Motor neuron (in vitro differentiated cells): ENCODE measurements around the gene OR52J3. TPM values are rescaled to one million over a fixed set of nuclear protein-coding genes. Genes with fewer than 3 reads are reported as not detected.
"Not testable (repeated sequence)": the region's sequence is repeated elsewhere in the genome, so short reads cannot be mapped to it uniquely, and the experiment has no call there.

Experiments
- ATAC-seq, 8 experiments: fragments of 200-7000 bp; cut with Tn5 transposase; replicated peaks in 6 of 8; 2 replicates each; pipeline ENCODE4 v1.8.0; 2021; ENCODE audit warnings: mild to moderate bottlenecking in 8 of 8, moderate library complexity in 8 of 8
- H3K27ac ChIP-seq, 2 donors: fragments of 250-450 bp; sonication (Bioruptor Pico); 2 replicates each; pipeline ENCODE4 v1.9.0; 2021; ENCODE audit warnings: antibody characterized with exemption in 2 of 2, mild to moderate bottlenecking in 2 of 2, moderate library complexity in 1 of 2
- H3K4me1 ChIP-seq, 2 donors: fragments of 250-450 bp; sonication (Bioruptor Pico); replicated peaks in 1 of 2; 2 replicates each; pipeline ENCODE4 v1.6.1; 2021; ENCODE audit warnings: antibody characterized with exemption in 2 of 2, mild to moderate bottlenecking in 2 of 2, moderate library complexity in 1 of 2
- H3K4me3 ChIP-seq, 5 donors: fragments of 250-450 bp; sonication (Bioruptor Pico); 2 replicates each; pipeline ENCODE4 v1.9.0; 2021; ENCODE audit warnings: antibody characterized with exemption in 5 of 5, mild to moderate bottlenecking in 5 of 5, moderate library complexity in 4 of 5
- WGBS, 10 experiments: fragments of 450-650 bp; shearing (Covaris generic); methylation state at CpG; one replicate each; pipeline ENCODE4 v1.0.0; 2022; 5-methylcytosine and 5-hydroxymethylcytosine counted together
- in situ Hi-C, 9 experiments: fragments of 400-800 bp; cut with MboI; loops; one replicate each; pipeline ENCODE4 v1.15.0; 2021; ENCODE audit warnings: low sequenced_read_pairs in 9 of 9, low pct_unique_long_range_greater_than_20kb in 2 of 9; ENCODE audit not compliant: unreplicated experiment in 9 of 9
- total RNA-seq, 8 experiments: library from RNA; unstranded; fragments of 300-600 nt; gene quantifications; 2 replicates each; pipeline versions ENCODE4 v1.2.3 to v1.2.4, GENCODE V29; 2022

Gene OR52J3
- total RNA-seq, 8 experiments from 2014 or later, result 3.1 TPM; not detected in 7

GRCh38 chr11:5058679-5059078, 12.4 kb downstream of the OR52J3 start:
- in situ Hi-C loops, result not testable (repeated sequence)
- 0 to 100% (median 54%) methylated on average over 1 to 4 of the region's 5 CpGs; no CpG with 5 or more reads in 2 of the 10 experiments for WGBS, 10 experiments

DNA sequence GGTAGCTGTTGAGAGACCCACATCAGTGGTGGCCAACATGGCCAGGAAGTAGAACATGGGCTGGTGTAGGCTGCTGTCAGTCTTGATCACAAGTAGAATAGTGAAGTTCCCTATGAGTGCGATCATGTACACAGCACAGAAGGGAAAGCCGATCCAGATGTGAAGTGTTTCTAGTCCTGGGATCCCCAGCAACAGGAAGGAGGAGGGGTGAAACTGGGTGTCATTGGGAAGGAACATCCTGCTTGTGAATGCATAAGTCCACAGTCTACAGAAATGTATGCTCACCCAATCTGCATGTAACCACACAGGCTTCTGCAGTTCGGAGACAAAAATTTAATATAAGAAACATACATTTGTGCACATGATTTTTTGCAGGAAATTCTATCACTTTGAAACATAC, 13.1 kb downstream of the OR52J3 start, which contains the start of gene OR52E2:
OR52E2 (minus strand) TSS at position 237 of the 400 bp plus-strand sequence; CDS start at position 237, 0 bp downstream.
- 0 to 88% (median 80%) methylated on average over 1 to 3 of the region's 3 CpGs; no CpG with 5 or more reads in 5 of the 10 experiments for WGBS, 10 experiments
- in situ Hi-C loops, result no loop called here
- peak in 3 of 8 experiments; percentile 57 to 72 (median 71) for ATAC-seq
- no peaks in the 10 kb centered on the region for H3K4me1 ChIP-seq
- H3K4me3 ChIP-seq, result no peak within 1 kb of the TSS
- H3K27ac ChIP-seq, result no peak within 1 kb of the TSS

More at GRCh38 chr11:5058679-5059078, 12.4 kb downstream of the OR52J3 start:
- peak in 3 of 8 experiments; percentile 89 to 97 (median 93) for ATAC-seq
- not testable (repeated sequence) for H3K4me1 ChIP-seq, H3K27ac ChIP-seq, H3K4me3 ChIP-seq

GRCh38 chr11:5065027-5065426, 18.7 kb downstream of the OR52J3 start:
- Histone ChIP-seq H3K4me3 (no peak overlapping the region), H3K27ac (no peak overlapping the region), H3K4me1 (no peaks in the 10 kb centered on the region)
- 0 to 71% (median 0%) methylated on average over 1 of the region's 1 CpG; no CpG with 5 or more reads in 4 of the 10 experiments for WGBS, 10 experiments
- ATAC-seq, result peak in 3 of 8 experiments; percentile 53 to 88 (median 66)
- in situ Hi-C loops, result no loop called here

DNA sequence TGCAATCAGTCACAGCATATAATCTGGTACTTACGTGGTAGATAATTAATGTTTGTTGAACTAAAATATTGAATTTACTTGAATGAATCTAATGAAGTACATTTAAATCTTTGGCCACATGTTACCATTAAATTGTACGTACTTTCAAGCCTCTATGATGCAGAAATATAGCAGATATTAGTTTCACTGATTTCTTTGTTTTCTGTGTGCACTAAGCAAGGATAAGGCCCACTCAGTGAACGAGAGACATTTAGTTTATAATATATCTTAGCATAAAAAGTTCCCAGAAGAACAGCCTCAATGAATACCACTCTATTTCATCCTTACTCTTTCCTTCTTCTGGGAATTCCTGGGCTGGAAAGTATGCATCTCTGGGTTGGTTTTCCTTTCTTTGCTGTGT, 22.9 kb downstream of the OR52J3 start, which contains the start of gene OR52E1:
OR52E1 (plus strand) TSS at position 301 of the 400 bp plus-strand sequence.
- in situ Hi-C loops, result no loop called here
- Histone ChIP-seq H3K27ac (no peak within 1 kb of the TSS), H3K4me1 (no peaks in the 10 kb centered on the region), H3K4me3 (no peak within 1 kb of the TSS)
- WGBS, 10 experiments, result 21 to 63% (median 51%) methylated on average over 2 to 3 of the region's 3 CpGs; no CpG with 5 or more reads in 1 of the 10 experiments
- ATAC-seq, result no peak

DNA sequence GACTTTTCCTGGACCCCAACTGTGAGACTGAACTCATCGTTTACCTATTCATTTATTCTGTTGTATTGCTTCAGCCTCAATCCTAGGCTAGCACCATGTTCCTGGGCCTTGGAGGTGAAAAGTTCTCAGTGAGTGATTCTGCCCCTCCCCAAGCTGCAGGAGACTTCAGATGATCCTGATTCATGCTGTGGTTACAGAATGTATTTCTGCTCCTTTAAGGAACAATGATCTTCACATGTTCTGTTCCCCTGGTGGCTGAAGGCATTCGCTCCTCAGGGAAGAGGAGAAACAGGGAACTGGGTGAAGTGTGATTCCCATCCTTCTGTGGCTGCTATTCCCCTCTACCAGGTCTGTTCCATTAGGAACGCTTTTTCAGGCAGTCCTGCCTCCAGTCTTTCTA, 25.5 kb downstream of the OR52J3 start:
- 0 to 80% (median 44%) methylated on average over 1 to 3 of the region's 3 CpGs; no CpG with 5 or more reads in 1 of the 10 experiments for WGBS, 10 experiments
- in situ Hi-C loops, result no loop called here
- ATAC-seq, result peak in 3 of 8 experiments; percentile 23 to 95 (median 92)
- H3K27ac ChIP-seq, result no peak overlapping the region
- H3K4me1 ChIP-seq, result no peaks in the 10 kb centered on the region
- no peak overlapping the region for H3K4me3 ChIP-seq

DNA sequence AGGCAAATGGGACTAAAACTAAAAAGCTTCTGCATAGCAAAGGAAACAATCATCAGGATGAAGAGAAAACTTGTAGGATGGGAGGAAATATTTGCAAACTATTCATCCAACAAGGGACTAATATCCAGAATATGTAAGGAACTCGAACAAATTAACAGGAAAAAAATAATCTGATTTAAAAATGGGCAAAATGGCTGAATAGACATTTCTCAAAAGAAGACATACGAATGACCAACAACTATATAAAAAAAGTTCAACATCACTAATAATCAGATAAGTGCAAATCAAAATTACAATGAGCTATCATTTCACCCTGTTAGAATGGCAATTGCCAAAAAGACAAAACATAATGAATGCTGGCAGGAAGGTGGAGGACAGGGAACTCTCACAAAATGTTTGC, 35.1 kb downstream of the OR52J3 start:
- no peak for ATAC-seq
- Histone ChIP-seq H3K4me1 (no peaks in the 10 kb centered on the region), H3K27ac (no peak overlapping the region), H3K4me3 (no peak overlapping the region)
- WGBS, 10 experiments, result 23 to 78% (median 55%) methylated on average over 2 of the region's 2 CpGs; no CpG with 5 or more reads in 2 of the 10 experiments
- in situ Hi-C loops, result no loop called here

DNA sequence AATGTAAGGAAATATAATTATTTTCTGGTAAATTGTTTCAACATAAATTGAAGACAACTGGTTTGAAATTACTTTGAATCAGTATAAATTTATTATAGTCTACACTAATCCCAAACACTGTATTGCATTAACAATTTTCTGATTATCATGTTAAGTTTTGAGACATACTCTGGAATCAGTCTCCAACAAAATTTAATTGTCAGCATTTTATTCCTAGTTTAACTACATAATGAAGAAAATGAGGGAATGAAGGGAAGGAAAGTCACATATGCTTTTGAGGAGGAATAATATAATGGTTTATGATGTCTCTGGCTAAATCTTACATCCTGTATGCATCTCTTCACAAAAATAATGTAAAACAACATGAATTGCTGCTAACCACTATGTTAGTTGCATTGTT, 37.3 kb downstream of the OR52J3 start:
- Histone ChIP-seq H3K4me3 (no peak overlapping the region), H3K27ac (no peak overlapping the region), H3K4me1 (no peaks in the 10 kb centered on the region)
- in situ Hi-C loops, result no loop called here
- ATAC-seq, result no peak

DNA sequence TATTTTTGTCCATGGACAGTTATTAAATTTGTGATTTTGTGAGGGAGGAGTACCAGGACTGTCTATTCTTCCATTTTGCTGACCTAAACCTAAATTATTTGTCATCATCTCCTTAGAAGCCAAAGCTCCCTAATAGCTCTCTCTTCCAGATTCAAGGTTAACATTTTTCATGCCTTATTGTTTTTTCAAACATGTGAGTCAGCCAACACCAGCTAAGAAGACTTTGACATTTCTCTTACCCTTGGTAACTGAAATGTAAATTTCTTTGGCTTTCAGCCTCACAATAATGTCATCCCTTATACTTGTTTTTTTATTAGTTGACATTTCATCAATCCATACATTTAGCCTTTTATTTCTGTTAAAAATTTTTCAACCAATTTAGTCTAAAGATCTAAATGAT, 42.2 kb downstream of the OR52J3 start:
- Histone ChIP-seq H3K4me1 (peaks cover 0 to 4% of the 10 kb centered on the region in 2 donors), H3K4me3 (no peak overlapping the region), H3K27ac (no peak overlapping the region)
- in situ Hi-C loops, result no loop called here
- peak in 4 of 8 experiments; percentile 11 to 65 (median 46) for ATAC-seq

- 27 to 100% (median 100%) methylated on average over 1 of the region's 1 CpG; no CpG with 5 or more reads in 1 of the 10 experiments for WGBS, 10 experiments
Observed at GRCh38 chr11:5090668-5091067, 44.3 kb downstream of the OR52J3 start.

GRCh38 chr11:5092821-5093585, 46.7 kb downstream of the OR52J3 start:
- in situ Hi-C loops, result no loop called here
- no peak overlapping the region for H3K4me3 ChIP-seq
- no peak overlapping the region for H3K27ac ChIP-seq
- peaks cover 0 to 4% of the 10 kb centered on the region in 2 donors for H3K4me1 ChIP-seq
- ATAC-seq, result peak in 3 of 8 experiments; percentile 86 to 92 (median 87)
- WGBS, 10 experiments, result 0 to 100% (median 77%) methylated on average over 1 to 7 of the region's 8 CpGs; no CpG with 5 or more reads in 3 of the 10 experiments

More at GRCh38 chr11:5090668-5091067, 44.3 kb downstream of the OR52J3 start:
- Histone ChIP-seq H3K4me1 (peaks cover 0 to 4% of the 10 kb centered on the region in 2 donors), H3K4me3 (no peak overlapping the region), H3K27ac (no peak overlapping the region)
- no peak for ATAC-seq
- in situ Hi-C loops, result no loop called here

- ATAC-seq, result no peak
- no peak overlapping the region for H3K4me3 ChIP-seq
- no peaks in the 10 kb centered on the region for H3K4me1 ChIP-seq
- H3K27ac ChIP-seq, result no peak overlapping the region
- in situ Hi-C loops, result no loop called here
- 39 to 75% (median 61%) methylated on average over 1 to 2 of the region's 2 CpGs; no CpG with 5 or more reads in 1 of the 10 experiments for WGBS, 10 experiments
Observed at GRCh38 chr11:5096011-5096410, 49.7 kb downstream of the OR52J3 start.
